Hindlimb muscle (tissue), 1 donor: Measurements from ENCODE around the gene OTOGL. TPM values are rescaled to one million over a fixed set of nuclear protein-coding genes. Genes with fewer than 3 reads are reported as not detected.

ENCODE experiments used
- DNase-seq: peaks from one replicate; pipeline ENCODE4 v3.0.0-alpha.2; 2013
- polyA plus RNA-seq: library from polyadenylated mRNA; unstranded; fragments of 120-200 nt; gene quantifications from one replicate; pipeline ENCODE4 v1.2.1, GENCODE V29; 2013; ENCODE audit not compliant: insufficient read length

Gene OTOGL
- polyA plus RNA-seq, 1 donor: 0.44 TPM

DNA sequence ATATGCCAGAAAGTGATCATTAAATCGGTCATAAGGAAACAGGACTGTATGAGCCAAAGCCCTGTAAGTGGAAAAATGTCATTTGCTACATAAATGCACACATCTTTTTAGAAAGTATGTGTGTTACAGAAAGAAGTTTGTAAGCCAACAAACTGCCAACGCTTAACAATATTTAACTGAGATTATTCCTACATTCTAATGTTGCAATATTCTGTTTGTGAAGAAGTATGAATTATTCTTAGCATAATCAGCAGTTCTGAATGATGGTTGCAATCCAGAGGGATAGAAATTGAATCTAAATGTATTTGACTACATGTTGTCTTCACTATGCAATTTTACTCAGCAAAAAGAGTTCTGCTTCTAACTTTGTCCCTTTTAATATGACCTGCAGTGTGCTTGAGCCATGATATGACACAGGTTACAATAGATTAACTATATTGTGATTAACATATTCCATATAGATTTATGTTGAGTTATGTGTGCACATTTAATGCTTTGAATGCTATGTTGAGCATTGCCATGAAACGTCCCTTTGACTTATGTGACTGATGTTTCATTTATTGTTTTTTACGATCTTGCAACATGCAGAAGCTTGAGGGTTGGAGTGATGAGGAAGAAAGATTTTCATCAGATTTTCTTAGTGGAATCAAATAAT is 277.9 kb downstream of the OTOGL start:
- DNase-seq: peak; percentile 9

DNA sequence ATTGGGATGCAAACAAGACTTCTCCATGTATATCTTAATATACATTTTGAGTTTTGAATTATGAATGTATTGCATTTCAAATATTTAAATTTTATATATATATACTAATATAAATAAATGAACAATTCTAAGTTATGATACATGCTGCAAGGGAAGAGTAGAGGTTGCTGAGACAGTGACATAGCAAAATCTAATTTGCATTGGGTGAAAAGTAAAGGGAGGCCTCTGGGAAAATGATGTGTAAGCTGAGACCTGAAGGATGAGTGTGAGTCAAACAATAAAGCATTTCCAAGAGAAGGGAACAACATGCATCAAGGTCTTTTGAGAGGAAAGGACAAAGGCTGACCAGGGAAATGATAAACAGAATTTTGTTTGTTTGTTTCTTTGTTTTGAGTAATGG is 281.8 kb downstream of the OTOGL start:
- no peak for DNase-seq

DNA sequence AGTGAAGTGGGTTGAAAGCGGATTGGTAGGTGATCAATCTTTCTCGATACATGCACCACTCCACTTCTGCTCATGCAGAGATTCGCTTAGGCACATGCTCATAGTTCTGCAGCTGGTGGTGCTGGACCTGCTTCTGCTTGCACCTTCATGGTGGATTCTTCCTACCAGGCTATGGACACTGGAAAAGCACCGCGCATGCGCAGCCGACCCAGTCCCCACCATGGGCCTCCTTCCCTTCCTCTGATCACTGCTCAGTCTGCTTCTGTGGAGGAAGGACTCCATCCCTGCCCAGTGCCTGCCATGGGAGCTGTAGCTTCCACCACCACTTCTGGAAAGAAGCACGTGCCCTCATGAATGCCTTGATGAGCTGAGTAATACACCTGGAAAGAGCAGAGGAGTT is 282.9 kb downstream of the OTOGL start:
- no peak for DNase-seq

DNA sequence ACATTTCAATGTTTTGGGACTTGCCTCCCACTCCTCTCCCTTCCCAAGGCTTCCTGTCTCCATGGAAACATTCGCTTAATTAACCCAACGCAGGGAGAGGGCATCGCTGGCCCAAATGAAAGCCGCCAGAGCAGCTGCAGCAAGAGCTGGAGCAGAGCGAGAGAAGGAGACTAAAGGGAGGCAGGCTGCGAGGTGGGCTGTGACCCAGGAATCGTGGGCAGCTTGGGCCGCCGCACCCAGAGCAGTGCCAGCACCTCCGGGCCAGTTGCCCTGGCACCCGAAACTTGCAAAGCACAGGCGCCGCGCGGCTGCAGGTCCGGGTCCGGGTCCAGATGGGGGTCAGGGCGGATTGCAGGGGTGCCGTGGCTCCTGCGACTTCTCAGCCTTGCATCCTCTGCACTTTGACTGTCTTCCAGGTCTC is 301.2 kb downstream of the OTOGL start:
- no peak for DNase-seq

DNA sequence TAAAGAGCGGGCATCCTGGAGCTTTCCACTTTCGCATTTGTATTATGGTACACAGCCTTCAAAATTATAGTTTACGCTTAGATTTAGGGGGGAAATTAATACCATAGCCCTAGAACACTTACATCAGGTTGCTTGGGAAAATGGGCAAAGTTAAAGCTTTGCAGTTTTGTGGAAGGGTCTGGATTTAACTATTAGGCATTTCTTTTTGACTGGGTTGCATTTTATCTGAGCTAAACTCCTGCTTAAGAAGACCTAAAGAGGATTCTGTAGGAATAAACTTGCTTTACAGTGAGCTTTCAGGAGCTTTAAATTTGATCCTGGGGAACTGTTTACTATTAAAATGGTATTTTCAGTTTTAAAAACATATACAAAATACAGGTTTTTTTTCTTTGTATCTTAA is 301.9 kb downstream of the OTOGL start:
- no peak for DNase-seq

DNA sequence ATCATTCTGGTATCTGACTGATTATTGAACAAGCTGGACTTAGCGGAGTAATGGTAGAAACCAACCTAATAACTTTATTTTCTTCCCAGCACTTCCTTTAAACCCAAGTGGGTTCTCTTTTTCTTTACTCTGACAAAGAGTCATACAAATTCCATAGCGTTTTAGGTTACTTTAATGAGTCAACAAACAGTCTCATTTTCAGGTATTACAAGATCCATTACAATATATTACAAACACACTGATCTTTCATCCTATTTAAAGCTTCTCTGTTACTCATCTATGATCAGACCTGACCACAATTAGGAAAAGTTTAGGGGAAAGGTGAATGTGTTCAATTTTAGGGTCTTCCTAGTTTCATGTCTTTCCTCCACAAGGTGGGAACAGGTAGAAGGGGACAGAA is 305.3 kb downstream of the OTOGL start:
- no peak for DNase-seq

DNA sequence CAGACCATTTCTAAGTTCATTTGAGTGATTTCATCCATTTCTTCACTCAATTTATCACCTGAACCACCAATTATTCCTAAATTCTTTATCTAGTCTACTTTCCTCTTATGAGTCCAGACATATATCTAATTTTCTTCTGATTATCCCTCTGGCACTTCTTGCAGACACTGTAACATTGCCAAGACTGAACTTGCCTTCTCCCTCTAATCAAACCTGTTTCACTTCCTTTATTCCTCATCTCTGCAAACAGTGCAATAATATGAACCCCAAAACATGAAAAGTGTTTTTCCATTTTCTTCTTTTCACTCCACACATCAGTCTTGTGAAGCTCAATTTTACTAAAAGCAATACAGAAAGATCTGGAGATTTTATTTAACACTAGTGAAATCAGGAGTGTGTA is 306.9 kb downstream of the OTOGL start:
- DNase-seq: no peak

DNA sequence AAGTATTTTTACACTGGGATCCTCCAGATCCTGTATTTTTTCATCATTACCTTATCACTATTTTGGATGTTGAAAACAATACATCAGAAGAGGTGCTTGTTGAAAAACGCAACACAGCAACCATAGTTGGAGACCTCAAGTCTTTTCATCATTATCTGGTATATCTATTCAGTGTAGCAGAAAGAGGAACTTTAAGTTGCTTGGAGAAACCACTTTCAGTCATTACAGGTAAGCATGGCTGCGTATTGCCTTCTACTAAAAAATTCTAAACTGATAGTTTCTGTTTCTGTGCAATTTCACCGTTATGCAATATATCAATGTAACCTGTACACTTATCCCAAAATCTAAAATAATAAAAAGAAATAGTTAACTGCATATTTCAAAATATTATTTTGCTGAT is 312.4 kb downstream of the OTOGL start:
- DNase-seq: no peak

DNA sequence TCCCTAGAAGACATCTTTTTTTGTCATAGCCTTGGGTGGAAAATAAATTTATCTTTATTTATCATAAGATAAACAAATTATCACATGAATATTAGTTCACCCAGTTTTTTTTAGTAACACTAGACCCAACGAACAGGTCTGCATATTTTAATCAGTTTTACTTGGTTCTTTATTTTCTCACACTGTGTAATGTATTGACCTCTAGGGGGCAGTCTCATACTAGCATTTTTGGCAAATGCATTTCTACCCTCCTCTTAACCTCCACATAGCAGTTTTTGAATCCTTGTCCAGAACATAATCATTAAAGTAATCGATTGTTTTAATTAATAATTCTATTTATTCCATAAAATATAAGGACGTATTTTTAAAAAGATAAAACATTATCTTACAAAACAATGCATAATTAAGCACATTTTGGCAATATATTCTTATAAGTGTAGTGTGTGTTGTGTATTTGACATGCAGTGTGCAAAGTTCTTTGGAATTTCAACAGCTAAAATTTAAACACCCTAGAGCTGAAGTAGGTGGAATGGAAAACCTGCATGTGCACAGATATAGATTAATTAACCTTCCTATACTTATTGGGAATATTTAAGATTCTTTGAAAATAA is 313.1 kb downstream of the OTOGL start:
- peak; percentile 36 for DNase-seq

DNA sequence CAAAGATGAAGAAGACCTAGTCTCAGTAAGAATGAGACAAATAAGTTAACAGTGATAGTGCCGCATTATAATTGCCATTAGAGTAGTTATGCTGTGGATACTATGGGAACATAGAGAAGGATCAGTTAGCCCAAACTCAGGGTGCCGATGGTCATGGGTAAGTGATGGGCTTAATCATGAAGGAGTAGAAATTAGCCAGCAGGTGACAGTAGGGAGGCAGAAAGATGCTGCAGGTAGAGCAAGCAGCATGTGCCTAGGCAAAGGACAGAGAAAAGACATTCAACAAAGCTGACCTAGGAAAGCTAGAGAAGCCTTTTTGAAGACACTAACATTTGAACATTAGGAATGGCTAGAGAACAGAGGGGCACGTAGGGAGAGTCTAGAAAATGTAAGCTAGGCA is 314.1 kb downstream of the OTOGL start:
- no peak for DNase-seq

DNA sequence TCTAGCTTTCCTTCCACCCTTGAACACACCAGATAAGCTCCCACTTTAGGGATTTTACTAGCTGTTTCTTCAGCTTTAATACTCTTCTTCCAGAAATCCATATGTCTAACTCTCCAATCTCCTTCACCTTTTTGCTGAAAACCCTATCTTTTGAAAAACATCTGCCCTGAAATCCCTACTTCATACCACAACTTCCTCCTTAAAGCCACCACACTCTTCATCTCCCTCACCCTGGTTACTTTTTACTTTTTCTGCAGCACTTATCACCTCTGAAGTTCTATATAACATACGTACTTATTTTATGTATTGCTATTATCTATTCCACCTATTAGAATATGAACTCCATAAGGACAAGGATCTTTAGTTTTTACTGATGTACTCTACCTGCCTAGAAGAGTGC is 316.1 kb downstream of the OTOGL start:
- no peak for DNase-seq

DNA sequence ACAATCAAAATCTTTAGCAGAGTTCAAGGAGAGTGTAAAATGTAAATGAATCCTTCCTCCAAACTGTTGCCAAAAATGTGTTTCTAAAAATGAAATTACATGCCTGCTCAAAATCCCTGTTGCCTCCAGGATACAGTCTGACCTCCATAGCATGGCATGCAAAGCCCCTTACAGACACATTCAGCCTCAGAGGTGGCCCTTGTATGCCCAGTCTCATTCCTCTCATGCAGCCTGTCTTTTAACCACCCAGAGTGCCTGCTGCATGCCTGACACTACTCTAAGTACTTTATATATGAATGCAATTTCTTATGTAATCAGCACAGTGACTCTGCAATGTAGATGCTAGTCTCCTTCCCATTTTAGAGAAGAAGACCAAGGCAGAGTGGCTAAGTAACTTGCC is 320.3 kb downstream of the OTOGL start:
- DNase-seq: no peak

DNA sequence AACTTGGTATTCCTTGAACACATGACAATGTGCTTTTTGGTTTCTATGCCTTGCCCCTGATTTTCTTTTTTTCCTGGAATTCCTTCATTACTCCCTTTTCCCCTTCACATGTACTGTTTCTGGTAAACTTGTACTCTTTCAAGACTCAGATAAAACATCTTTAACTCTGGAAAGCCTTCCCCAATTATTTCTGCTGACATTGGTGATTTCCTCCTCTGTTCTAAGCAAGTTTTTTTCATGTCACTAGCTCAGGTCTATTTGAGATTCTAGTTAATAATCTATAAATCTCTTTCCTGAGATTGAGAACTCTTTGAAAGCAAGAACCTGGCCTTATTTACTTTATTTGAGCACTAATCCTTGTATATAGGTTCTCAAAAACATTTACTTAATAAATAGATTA is 320.7 kb downstream of the OTOGL start:
- DNase-seq: no peak

DNA sequence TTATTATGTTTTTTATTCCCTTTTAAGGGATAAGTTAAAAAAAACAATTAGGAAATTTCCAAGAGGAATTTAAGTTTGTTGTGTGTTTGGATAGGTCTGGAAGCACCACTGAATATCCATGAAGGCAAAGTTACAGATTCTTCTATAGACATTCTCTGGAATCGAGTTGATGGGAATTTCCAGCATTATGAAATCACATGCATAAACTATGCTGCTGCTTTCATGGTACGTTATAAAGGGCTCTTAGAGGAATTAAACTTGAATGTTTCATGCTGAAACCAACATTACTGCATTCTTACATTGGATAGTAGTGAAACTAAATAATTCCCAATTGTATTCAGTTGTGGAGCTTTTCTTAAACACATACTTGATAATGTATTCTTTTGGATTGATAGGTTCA is 323.2 kb downstream of the OTOGL start:
- no peak for DNase-seq

Other genes with a start within 250 kb of the OTOGL start
- 59.2 TPM for gene PPP1R12A, start 164.4 kb upstream of the OTOGL start, polyA plus RNA-seq